Measurements from ENCODE around the gene BTF3. TPM values are rescaled to one million over a fixed set of nuclear protein-coding genes. Genes with fewer than 3 reads are reported as not detected.

Gene BTF3
- total and polyA plus RNA-seq, 2 of the 8 experiments (the other 6 are each of a cell fraction or from before 2014, with no cell fraction given): 396 to 754 TPM

DNA sequence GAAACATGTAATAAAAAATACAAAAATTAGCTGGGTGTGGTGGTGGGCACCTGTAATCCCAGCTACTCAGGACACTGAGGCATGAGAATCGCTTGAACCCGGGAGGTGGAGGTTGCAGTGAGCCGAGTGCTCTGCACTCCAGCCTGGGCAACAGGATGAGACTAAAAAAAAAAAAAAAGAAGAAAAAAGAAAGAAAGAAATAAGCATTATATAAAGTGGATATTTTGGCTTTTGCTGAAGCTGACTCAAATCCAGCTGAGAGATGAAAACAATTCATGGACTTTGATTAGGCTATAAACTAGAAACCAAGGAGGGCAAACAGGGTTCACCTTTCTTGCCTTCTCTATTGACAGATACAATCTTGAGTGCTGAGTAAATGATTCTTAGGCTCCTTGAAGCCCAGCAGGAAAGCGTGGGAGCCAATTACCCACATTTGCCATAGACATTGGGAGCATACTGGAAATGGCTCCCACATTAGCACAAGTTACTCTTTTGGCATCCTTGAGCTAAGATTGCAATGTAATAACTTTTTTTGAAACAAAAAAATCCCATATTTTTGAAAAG, 2.4 kb upstream of the BTF3 start:
- H3K79me1 ChIP-seq (ENCODE audit: low read depth, low read length): no peaks in the 10 kb centered on the region
- WGBS, 2 experiments (ENCODE audit: extremely low coverage in 1 of 2, insufficient coverage in 1 of 2, insufficient read length in 1 of 2, insufficient replicate concordance in 2 of 2, low coverage in 1 of 2, low lambda C conversion rate in 2 of 2, missing lambda C conversion rate in 1 of 2): 99% methylated on average over 4 of the region's 4 CpGs; no CpG with 5 or more reads in 1 of the 2 experiments
- CTCF ChIA-PET (ENCODE audit: partially characterized antibody): interaction anchor here (1.2 to 6.1 kb wide), 6 partner anchors 8 to 45 kb away, joined by 3 to 53 read pairs (median 10); no protein-coding TSS in a partner anchor

More for the DNA sequence above, 2.4 kb upstream of the BTF3 start:
- no peak for DNase-seq (ENCODE audit: low read depth in 1 of 2, low spot score in 2 of 2)
- H3K23ac ChIP-seq (ENCODE audit: insufficient read length): no peak overlapping the region
- H3K36me3 ChIP-seq (ENCODE audit: control insufficient read depth in 2 of 4, insufficient read depth in 4 of 4, low read length in 3 of 4): peaks cover 0 to 18% (median 0%) of the 10 kb centered on the region in 4 experiments; a peak in 3 of 8 replicates
- H2AK5ac ChIP-seq (ENCODE audit: low read depth, low read length): no peak overlapping the region
- H4K91ac ChIP-seq (replicated peaks; ENCODE audit: insufficient read length, low read length): no peak overlapping the region
- H3K4me3 ChIP-seq (ENCODE audit: extremely low read depth in 1 of 4, insufficient read depth in 2 of 4, low read depth in 3 of 4, low read length in 4 of 4): no peak overlapping the region
- H3K23me2 ChIP-seq (ENCODE audit: low read depth, low read length): peaks cover 9% of the 10 kb centered on the region
- H3K4me1 ChIP-seq (replicated peaks in 1 of 4; ENCODE audit: control insufficient read depth in 3 of 4, insufficient read depth in 4 of 4, low read length in 3 of 4): peaks cover 1 to 12% (median 4%) of the 10 kb centered on the region in 4 experiments; a peak in 6 of 7 replicates
- H3K27me3 ChIP-seq (replicated peaks in 1 of 4; ENCODE audit: control insufficient read depth in 3 of 4, extremely low read depth in 1 of 4, insufficient read depth in 3 of 4, low read length in 3 of 4): no peaks in the 10 kb centered on the region
- H3K9me3 ChIP-seq (ENCODE audit: insufficient read depth in 2 of 2, low read depth in 1 of 2, low read length in 1 of 2): no peaks in the 10 kb centered on the region
- H4K5ac ChIP-seq (ENCODE audit: insufficient read length, low read depth, low read length): no peak overlapping the region
- H4K20me1 ChIP-seq (replicated peaks in 1 of 2; ENCODE audit: control insufficient read depth in 1 of 2, insufficient read depth in 2 of 2, low read length in 2 of 2): no peaks in the 10 kb centered on the region
- peak overlapping the region in 1 of 4 experiments; percentile 25; a peak in 1 of 7 replicates for H3K9ac ChIP-seq (replicated peaks in 1 of 4; ENCODE audit: extremely low read depth in 1 of 4, low read depth in 3 of 4, low read length in 3 of 4)
- no peak overlapping the region for H2BK20ac ChIP-seq (ENCODE audit: low read length)
- no peak overlapping the region; the same call in 1 of the 2 replicates for H2BK12ac ChIP-seq (ENCODE audit: low read depth, low read length)
- no peak overlapping the region for H3K4ac ChIP-seq (replicated peaks; ENCODE audit: insufficient read length, low read depth, low read length)
- no peak overlapping the region for H3K56ac ChIP-seq (replicated peaks; ENCODE audit: insufficient read length, low read depth, low read length)
- POLR2A ChIA-PET (ENCODE audit: partially characterized antibody): interaction anchor here (1.0 to 7.7 kb wide), 4 partner anchors 9 to 47 kb away, joined by 3 to 170 read pairs (median 42); partner anchors contain the start of gene FOXD1
- TF ChIP-seq KDM5A (IDR thresholded peaks at IDR 0.05; ENCODE audit: low read length) (no peak), SUZ12 (IDR thresholded peaks at IDR 0.05; ENCODE audit: low read length) (no peak), ASH2L (IDR thresholded peaks at IDR 0.05; ENCODE audit: low read length) (no peak), TEAD4 (IDR thresholded peaks at IDR 0.05; ENCODE audit: low read depth, low read length) (no peak), CEBPB (IDR thresholded peaks at IDR 0.05; ENCODE audit: low read depth, low read length) (no peak), POLR2A (IDR thresholded peaks at IDR 0.05; ENCODE audit: control extremely low read depth in 1 of 2, low read depth in 2 of 2, low read length in 2 of 2) (no peak), EP300 (IDR thresholded peaks at IDR 0.05; ENCODE audit: borderline replicate concordance in 1 of 2, low read depth in 2 of 2, low read length in 2 of 2) (no peak), HDAC6 (IDR thresholded peaks at IDR 0.05; ENCODE audit: low read depth, low read length) (no peak), GTF2F1 (IDR thresholded peaks at IDR 0.05; ENCODE audit: borderline replicate concordance, low read depth, low read length) (no peak), RFX5 (IDR thresholded peaks at IDR 0.05; ENCODE audit: borderline replicate concordance, low read depth, low read length) (no peak), BCL11A (IDR thresholded peaks at IDR 0.05; ENCODE audit: low read depth in 2 of 2, low read length in 2 of 2) (no peak), YY1 (IDR thresholded peaks at IDR 0.05; ENCODE audit: low read depth, low read length) (no peak), MAFK (IDR thresholded peaks at IDR 0.05; ENCODE audit: low read depth, low read length) (no peak)
- TF ChIP-seq, protein P1, sequence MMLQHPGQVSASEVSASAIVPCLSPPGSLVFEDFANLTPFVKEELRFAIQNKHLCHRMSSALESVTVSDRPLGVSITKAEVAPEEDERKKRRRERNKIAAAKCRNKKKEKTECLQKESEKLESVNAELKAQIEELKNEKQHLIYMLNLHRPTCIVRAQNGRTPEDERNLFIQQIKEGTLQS (IDR thresholded peaks at IDR 0.05; ENCODE audit: insufficient read depth, low read depth, low read length): no peak
- no peak overlapping the region for H3K27ac ChIP-seq (ENCODE audit: low read depth, low read length)
- no peak overlapping the region for H3K14ac ChIP-seq (ENCODE audit: insufficient read length)
- H3K4me2 ChIP-seq (ENCODE audit: insufficient read depth in 1 of 2, low read depth in 2 of 2, low read length in 2 of 2): no peak overlapping the region; a peak in 1 of 4 replicates
- no peak overlapping the region for H2BK5ac ChIP-seq (ENCODE audit: low read depth, low read length)
- peaks cover 13 to 37% of the 10 kb centered on the region in 2 experiments for H3K79me2 ChIP-seq (ENCODE audit: control insufficient read depth in 1 of 2, insufficient read depth in 2 of 2, low read length in 2 of 2)
- H2AFZ ChIP-seq (ENCODE audit: low read length): no peak overlapping the region
- H4K8ac ChIP-seq (ENCODE audit: extremely low read depth, insufficient read depth, low read length): no peak overlapping the region
- FAIRE-seq: no peak
- no peak overlapping the region for H2BK120ac ChIP-seq (replicated peaks; ENCODE audit: low read depth, low read length)
- H2BK15ac ChIP-seq (ENCODE audit: low read length): no peak overlapping the region
- no peak overlapping the region for H3K18ac ChIP-seq (ENCODE audit: extremely low read depth, low read length)
